Kidney glomerular epithelial cell (primary cell): Measurements from ENCODE around the gene KIF3A.

Experiments
- DNase-seq: peaks from one replicate; lab custom pipeline; 2025; lab: John Stamatoyannopoulos, UW

Gene KIF3A

GRCh38 chr5:132736853-132737833 lies at the start of gene KIF3A:
Gene KIF3A, minus strand, starts transcription at chr5:132737546. Its CDS starts 127 bp downstream, at chr5:132737419.
- peak; percentile 95 for DNase-seq

GRCh38 chr5:132787076-132787475 lies 49.7 kb upstream of the KIF3A start:
- no peak for DNase-seq

DNA sequence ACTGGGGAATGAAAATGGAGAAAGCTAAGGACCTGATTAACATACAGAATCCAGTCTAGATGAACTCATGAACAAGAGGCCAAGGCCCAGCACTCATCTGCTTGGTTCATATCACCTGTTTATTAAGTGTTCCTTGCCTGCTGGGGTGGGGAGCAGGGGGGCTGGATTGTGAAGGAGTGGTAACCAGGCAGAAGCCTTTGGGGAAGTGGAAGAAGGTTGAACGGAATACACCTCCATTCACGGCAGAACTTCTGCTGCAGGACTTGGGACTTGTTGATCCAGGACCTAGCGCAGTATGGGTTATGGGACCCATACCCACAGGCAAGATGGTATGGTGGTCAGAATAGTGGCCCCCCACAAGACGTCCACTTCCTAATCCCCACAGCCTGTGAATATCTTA lies 48.5 kb upstream of the KIF3A start:
- no peak for DNase-seq

DNA sequence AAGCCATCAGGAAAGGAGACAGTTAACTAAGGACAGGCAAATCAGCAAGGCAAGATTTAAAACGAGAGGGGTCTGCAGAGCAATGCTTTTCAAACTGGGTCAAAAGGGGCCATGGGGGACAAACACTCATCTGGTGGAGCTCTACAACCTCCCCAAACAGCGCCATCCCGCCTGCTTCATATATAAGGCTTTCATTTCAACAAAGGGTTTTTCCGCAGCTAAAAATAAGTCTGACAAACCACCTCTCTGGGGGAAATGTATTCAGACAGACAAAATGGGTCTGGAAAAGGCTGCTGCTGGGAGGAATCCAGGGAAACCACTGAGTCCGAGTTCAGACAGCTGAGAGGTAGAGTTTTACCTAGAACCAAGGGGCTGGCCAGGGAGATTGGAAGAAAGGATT lies 48.0 kb upstream of the KIF3A start:
- DNase-seq: no peak

GRCh38 chr5:132782101-132782500 lies 44.8 kb upstream of the KIF3A start:
- peak; percentile 13 for DNase-seq

DNA sequence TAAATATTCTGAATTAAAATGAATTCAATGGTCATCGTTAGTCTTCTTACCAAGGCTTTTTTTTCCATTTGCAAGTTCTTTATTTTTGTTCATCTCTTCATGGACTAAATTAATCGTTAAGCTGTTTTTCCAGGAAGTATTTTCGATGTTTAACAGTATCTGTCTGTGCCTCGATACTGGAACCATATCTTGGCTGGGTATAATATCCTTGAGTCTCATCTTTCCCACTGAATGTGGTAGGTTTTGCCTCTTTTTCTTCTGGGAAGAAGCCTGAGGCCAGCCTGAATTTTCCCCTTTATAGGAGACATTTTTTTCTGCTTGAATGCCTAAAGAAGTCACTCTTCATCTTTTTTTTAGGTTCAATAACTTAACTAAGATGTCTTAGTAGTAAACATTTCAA lies 43.7 kb upstream of the KIF3A start:
- DNase-seq: no peak

DNA sequence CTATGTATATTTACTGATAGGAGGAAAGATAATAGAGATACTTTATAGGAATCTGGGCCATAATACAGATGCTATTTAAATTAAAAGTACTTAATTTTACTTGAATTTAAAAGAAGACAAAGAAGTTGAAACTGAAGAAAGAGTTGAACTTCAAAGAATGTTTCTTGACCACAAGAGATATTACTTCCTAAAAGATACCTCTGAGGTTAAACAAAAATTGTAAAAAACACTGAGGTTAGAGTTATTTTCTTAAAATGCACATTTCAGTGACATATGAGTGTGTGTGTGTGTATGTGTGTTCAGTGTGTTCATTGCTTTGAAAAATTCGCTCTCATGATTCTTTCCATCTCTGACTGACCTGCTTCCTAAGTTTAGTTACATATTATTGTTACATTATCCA lies 43.2 kb upstream of the KIF3A start:
- no peak for DNase-seq

GRCh38 chr5:132779961-132780360 lies 42.6 kb upstream of the KIF3A start:
- no peak for DNase-seq

DNA sequence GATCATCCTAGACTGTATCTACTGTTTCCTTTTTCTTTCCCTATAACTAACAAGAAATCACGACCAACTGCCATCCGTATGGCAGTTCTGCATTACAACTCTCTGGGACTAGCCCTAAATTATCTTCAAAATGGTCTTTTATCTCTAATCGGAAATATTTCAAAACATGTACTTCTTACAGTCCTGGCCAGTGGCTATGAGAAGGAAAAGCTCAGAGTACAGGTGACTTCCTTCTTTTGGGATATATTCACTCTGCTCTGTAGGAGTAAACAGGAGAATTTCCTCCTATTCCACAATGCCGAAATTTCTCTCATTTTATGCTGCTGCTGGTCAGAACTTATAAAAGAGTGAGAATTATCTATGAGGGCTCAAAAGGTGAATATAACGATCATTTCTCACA lies 41.5 kb upstream of the KIF3A start:
- no peak for DNase-seq

DNA sequence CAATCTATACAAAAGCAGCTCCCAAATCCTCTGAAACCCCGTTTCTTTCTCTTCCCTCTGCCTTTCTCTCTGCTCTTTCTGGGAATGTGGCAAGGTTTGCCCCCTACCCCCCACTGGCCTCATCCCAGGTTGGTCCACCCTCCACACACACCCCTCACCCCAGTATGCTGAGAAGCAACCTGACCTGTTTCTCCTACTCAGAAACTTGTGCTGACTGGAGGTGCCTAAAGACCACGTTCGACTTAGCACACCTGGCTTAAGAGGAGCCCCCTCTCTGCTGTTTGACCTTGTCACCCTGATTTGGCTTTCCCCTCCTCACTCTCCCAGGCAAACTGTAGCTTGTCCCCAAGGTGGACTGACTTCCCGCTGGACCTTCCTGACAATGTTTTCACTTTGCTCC lies 40.8 kb upstream of the KIF3A start:
- DNase-seq: no peak

DNA sequence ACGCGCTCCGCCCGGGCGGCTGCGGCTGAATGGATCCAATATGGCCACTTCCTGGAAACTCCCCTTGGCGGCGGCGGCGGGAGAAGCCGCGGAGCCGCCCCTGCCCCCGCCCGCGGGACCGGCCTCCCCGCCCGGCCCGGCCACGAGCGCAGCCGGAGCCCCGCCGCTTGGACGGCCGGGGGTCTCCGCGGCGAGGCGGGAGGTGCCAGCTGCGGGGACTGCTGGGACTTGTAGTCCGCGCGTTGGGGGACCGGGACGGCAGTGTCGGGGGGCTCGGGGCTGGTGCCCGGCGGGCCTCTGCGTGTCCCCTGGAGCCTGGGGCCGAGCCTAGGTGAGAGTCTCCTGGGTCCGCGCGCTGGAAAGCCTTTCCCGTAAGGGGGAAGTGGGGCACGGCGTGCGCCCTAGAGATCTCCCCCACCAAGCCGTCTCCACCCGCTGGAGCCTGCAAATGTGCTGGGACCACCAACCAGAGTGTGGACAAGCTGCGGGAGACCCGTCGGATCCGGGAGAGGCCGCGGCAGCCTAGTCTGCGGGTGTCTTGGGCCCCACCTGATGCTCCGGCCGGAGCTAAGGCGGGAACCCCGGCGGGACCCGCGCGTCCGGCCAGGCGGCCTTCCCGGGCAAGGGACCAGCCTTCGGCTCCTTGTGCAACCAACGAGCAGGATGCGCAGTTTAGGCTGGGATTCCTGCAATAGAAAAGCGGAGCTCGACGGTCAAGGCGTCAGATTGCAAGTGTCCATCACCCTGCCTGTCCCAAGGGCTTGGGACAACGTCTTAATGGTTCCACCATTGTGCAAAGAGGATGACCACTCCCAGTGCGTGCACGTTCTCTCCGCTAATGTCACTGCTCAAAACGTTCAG lies 40.1 kb upstream of the KIF3A start, which contains the start of gene SEPTIN8:
SEPTIN8 (minus strand) TSS at position 31 of the 861 bp plus-strand sequence. CDS start 102 bp downstream, outside the sequence.
- DNase-seq: peak; percentile 8

GRCh38 chr5:132776938-132777208 lies 39.5 kb upstream of the KIF3A start:
- DNase-seq: no peak

DNA sequence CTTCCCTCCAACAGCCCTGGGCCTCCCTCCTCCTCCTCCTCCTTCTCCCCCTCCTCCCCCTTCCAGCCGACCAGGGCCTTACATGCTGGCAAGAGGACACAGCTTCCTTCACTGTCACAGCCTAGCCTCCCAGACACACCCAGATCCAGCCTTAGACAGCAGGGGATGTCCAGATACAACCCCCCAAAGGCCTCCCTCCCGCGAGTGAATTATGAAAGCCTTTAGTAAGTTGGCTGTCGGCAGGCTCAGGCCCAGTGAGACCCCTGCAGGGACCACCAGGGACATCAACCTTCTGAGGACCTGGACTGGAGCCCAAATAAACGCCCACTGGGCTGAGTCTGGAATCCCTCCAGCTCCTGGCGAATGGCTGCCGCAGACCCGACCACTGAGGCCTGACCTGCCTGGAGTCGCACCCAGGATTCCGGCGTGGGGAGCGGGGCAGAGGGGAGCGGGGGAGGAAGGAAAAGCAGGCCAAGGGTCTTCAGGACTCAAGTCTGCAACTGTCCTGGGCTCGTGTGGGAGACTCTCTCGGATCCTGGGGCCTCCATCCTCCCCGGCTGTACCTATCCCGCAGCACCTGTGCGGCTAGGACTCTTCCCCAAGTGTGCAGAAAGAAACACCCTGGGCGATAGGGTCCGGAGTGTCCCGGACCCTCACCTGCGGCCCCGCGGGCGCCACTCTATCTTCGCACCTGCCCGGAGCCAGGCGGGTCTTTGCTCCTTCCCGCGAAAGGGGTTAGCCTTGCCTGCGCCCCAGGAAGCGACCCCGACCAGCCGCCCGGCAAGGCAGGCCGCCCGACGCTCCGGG lies 39.0 kb upstream of the KIF3A start:
- peak; percentile 70 for DNase-seq

DNA sequence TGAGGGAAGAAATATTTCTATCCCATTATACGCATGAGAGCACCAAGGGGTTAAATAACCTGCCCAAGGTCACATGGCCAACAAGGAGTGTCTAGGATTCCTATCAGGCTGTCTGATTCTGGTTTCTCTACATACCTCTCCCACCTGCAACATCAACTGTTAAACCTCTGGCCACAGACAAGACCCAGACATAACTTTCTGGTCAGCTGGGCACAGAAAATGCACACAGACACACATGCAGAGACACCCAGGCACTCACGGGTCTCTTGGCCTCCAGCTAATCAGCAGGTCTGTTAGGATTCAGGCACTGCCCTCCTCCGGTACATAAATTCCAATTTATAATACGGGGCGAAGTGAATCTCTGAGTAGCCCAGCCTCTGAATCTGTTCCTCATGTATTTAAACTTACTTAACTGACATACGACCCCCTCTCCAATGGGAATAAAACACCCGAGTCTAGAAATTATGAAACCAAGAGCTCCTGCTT lies 38.2 kb upstream of the KIF3A start:
- DNase-seq: peak; percentile 96

DNA sequence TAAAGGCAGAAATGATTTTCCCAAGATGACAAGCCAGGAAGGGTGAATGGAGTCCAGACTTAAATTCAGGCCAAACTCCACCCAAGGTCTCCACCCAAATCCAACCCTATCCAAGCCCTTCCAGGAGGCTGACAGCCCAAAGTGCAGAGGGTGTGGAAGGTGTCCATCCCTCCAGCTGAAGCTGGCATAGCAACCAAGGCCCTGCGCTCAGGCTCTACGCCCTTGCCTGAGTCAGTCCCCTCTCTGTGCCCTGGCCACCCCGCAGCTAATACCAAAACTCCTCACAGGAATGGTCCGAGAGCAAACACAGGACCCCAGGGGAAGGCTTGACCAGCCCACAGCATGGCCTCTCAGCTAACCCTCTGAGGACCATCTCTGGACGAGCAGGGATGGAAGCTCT lies 37.5 kb upstream of the KIF3A start:
- DNase-seq: no peak

- DNase-seq: no peak
Measured at GRCh38 chr5:132774406-132774805, 37.1 kb upstream of the KIF3A start.

- DNase-seq: no peak
Measured at GRCh38 chr5:132773601-132774355, 36.4 kb upstream of the KIF3A start.

- no peak for DNase-seq
Measured at GRCh38 chr5:132773114-132773513, 35.8 kb upstream of the KIF3A start.

DNA sequence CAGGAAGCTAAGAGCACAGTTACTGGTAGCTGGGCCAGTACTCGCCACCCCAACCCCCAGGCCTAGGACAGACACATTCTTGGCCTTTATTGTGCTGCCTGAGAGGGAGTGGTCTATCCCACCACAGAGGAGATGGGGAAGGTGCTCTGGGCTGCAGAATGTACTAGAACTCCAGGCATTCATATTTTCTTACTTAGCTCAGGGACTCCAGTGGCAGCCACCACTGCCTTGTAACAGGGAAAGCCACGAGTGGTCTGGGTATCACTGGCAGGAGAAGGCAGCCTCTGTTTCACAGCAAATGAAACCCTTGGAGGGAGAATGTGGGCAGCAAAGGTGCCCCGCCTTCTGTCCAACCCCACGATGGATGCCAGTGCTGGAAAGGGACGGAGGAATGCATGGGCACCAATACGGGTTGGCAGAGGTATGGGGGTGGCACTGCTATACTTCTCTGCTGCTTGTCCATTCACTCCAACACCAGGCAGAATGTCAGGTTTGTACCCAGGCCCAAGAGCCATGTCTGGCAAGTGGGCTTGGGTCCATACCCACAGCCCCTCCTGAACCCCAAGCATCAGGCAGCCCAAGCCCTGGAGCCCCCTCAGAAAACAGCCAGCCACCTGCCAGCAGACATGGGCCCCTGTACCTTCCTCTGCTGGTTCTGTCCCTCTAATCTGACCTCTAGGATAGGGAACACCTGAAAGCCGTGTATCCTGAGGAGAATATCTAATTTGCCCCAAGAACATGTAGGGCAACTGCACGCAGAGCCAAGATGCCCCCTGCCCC lies 35.1 kb upstream of the KIF3A start:
- no peak for DNase-seq

- DNase-seq: no peak
Measured at GRCh38 chr5:132771503-132771998, 34.2 kb upstream of the KIF3A start.
